Adrenal gland (tissue), 12 donors: ENCODE data around the gene TSPOAP1. TPM values are rescaled to one million over a fixed set of nuclear protein-coding genes. Genes with fewer than 3 reads are reported as not detected.

Experiments used
- DNase-seq, 7 donors: peaks; one replicate each; pipeline ENCODE4 v3.0.0-alpha.2; 2019 to 2020
- H3K27ac ChIP-seq, 5 donors: fragments of 200-600 bp; sonication (generic) in 4 of 5; 1 replicate in 3 of 5; 2 replicates in 2 of 5; pipeline versions ENCODE4 v1.5.1 to v1.8.0; 2016 to 2020; ENCODE audit warnings: mild to moderate bottlenecking in 1 of 5
- H3K27me3 ChIP-seq: fragments of 200-600 bp; 2 replicates; pipeline ENCODE4 v1.8.0; 2021
- H3K36me3 ChIP-seq, 2 donors: fragments of 200-600 bp; replicated peaks in 1 of 2; 1 replicate in 1 of 2; 2 replicates in 1 of 2; pipeline versions ENCODE4 v1.5.1 to v1.8.0; 2018 to 2022
- H3K4me1 ChIP-seq, 2 donors: fragments of 200-600 bp; replicated peaks in 1 of 2; 1 replicate in 1 of 2; 2 replicates in 1 of 2; pipeline versions ENCODE4 v1.5.1 to v1.8.0; 2018 to 2021
- H3K4me3 ChIP-seq, 4 donors: fragments of 200-600 bp; sonication (generic) in 3 of 4; one replicate each; pipeline ENCODE4 v1.5.1; 2016 to 2018
- H3K9me3 ChIP-seq, 3 donors: fragments of 200-600 bp; sonication (generic) in 1 of 3; replicated peaks in 1 of 3; 1 replicate in 2 of 3; 2 replicates in 1 of 3; pipeline versions ENCODE4 v1.5.1 to v1.8.0; 2016 to 2021
- CTCF ChIP-seq, 6 experiments: fragments of 450-650 bp in 4 of 6; fragments of 200-600 bp in 2 of 6; sonication (generic) in 1 of 6; IDR thresholded peaks; 1 replicate in 5 of 6; 2 replicates in 1 of 6; pipeline versions ENCODE4 v1.5.1 to v1.8.0; 2016 to 2021; ENCODE audit warnings: antibody characterized with exemption in 6 of 6, mild to moderate bottlenecking in 2 of 6, moderate library complexity in 1 of 6
- POLR2A ChIP-seq, 2 donors: fragments of 450-650 bp; IDR thresholded peaks; one replicate each; pipeline ENCODE4 v1.6.1; 2017; ENCODE audit warnings: antibody characterized with exemption in 2 of 2, mild to moderate bottlenecking in 2 of 2, moderate library complexity in 1 of 2
- WGBS, 4 donors: extraction: QIAGEN DNeasy Blood & Tissue Kit in 2 of 4; methylation state at CpG; one replicate each; pipeline versions ENCODE4 v1.1.5 to v1.1.7; 2013 to 2017; 5-methylcytosine and 5-hydroxymethylcytosine counted together
- intact Hi-C, 2 donors: fragments of 100-400 bp; cut with DNase I; formaldehyde crosslinking; loops; one replicate each; pipeline versions ENCODE4 v1.14.1 to v1.15.0; 2022 to 2023
- polyA plus RNA-seq, 3 donors: library from polyadenylated mRNA; stranded (reverse); fragments of 200-250 nt in 2 of 3; fragments of 350-450 nt in 1 of 3; fragmentation: Illumina TruSeq in 1 of 3; extraction: RNeasy Lipid Tissue Mini Kit (QIAGEN cat#74804) in 1 of 3; gene quantifications; one replicate each; pipeline ENCODE4 v1.2.3, GENCODE V29; 2013 to 2014
- total RNA-seq, 9 donors: library from RNA; depleted of rRNA in 4 of 9; stranded (reverse); fragments of >200 nt in 4 of 9; fragments of 120-200 nt in 1 of 9; fragmentation: NEBNext Ultra II Directional in 1 of 9; extraction: Animal tissue kit (Norgen Biotek cat#: 25700) in 1 of 9; gene quantifications; one replicate each; pipeline versions ENCODE4 v1.1.0 to v1.2.4, GENCODE V29; 2013 to 2023
- donor health status: healthy with polysubstance abuse.
- donor health status: Bipolar disorder and iron deficiency.
- donor health status: DM: yes; HTN: yes; CAD: no.
- donor health status: DM: no; HTN: no; CAD: no.
- donor health status: DM: no; HTN: no; CAD: no.
- donor health status: DM: yes; HTN: yes; CAD: no.

The TSPOAP1 gene
- total and polyA plus RNA-seq, 12 donors, result 4.7 to 140 (median 22.3) TPM

- no peak overlapping the region for H3K27ac ChIP-seq
- peaks cover 26 to 27% of the 10 kb centered on the region in 2 donors for H3K4me1 ChIP-seq
- no peaks in the 10 kb centered on the region for H3K36me3 ChIP-seq
- H3K27me3 ChIP-seq, result no peaks in the 10 kb centered on the region
- TF ChIP-seq CTCF (IDR thresholded peaks at IDR 0.05) (no peak), POLR2A (IDR thresholded peaks at IDR 0.05) (no peak)
- intact Hi-C loops, result no loop called here
- no peak for DNase-seq
- no peak overlapping the region for H3K4me3 ChIP-seq
- WGBS, 4 donors, result 64 to 89% (median 70%) methylated on average over 5 of the region's 5 CpGs
- no peaks in the 10 kb centered on the region for H3K9me3 ChIP-seq
Observed at GRCh38 chr17:58369214-58370031, 40.8 kb upstream of the TSPOAP1 start.

- H3K36me3 ChIP-seq, result no peaks in the 10 kb centered on the region
- 77 to 81% (median 80%) methylated on average over 3 of the region's 3 CpGs for WGBS, 4 donors
- no peak overlapping the region for H3K4me3 ChIP-seq
- no peaks in the 10 kb centered on the region for H3K9me3 ChIP-seq
- intact Hi-C loops, result no loop called here
- H3K27me3 ChIP-seq, result no peaks in the 10 kb centered on the region
- H3K27ac ChIP-seq, result no peak overlapping the region
- TF ChIP-seq CTCF (IDR thresholded peaks at IDR 0.05) (no peak), POLR2A (IDR thresholded peaks at IDR 0.05) (no peak)
- H3K4me1 ChIP-seq, result peaks cover 29 to 33% of the 10 kb centered on the region in 2 donors
- DNase-seq, result no peak
Observed at GRCh38 chr17:58368860-58369213, 40.2 kb upstream of the TSPOAP1 start.

- no peak overlapping the region for H3K4me3 ChIP-seq
- no peaks in the 10 kb centered on the region for H3K36me3 ChIP-seq
- DNase-seq, result peak in 3 of 7 donors; percentile 28 to 41 (median 41)
- WGBS, 4 donors, result 90 to 96% (median 91%) methylated on average over 3 of the region's 3 CpGs
- H3K27me3 ChIP-seq, result no peaks in the 10 kb centered on the region
- H3K9me3 ChIP-seq, result no peaks in the 10 kb centered on the region
- H3K4me1 ChIP-seq, result peaks cover 34 to 38% of the 10 kb centered on the region in 2 donors
- peak overlapping the region in 2 of 5 donors; percentile 21 to 47 for H3K27ac ChIP-seq
- intact Hi-C loops, result no loop called here
- TF ChIP-seq POLR2A (IDR thresholded peaks at IDR 0.05) (no peak), CTCF (IDR thresholded peaks at IDR 0.05) (no peak)
Observed at GRCh38 chr17:58367461-58367860, 38.9 kb upstream of the TSPOAP1 start.

- Histone ChIP-seq H3K36me3 (no peaks in the 10 kb centered on the region), H3K27ac (peak overlapping the region in 4 of 5 donors; percentile 13 to 85 (median 71)), H3K4me3 (no peak overlapping the region), H3K27me3 (no peaks in the 10 kb centered on the region), H3K4me1 (peaks cover 34 to 38% of the 10 kb centered on the region in 2 donors), H3K9me3 (no peaks in the 10 kb centered on the region)
- intact Hi-C loops, result no loop called here
- TF ChIP-seq CTCF (IDR thresholded peaks at IDR 0.05) (no peak), POLR2A (IDR thresholded peaks at IDR 0.05) (no peak)
- WGBS, 4 donors, result 60 to 69% (median 61%) methylated on average over 5 of the region's 5 CpGs
- no peak for DNase-seq
Observed at GRCh38 chr17:58365980-58366595, 37.5 kb upstream of the TSPOAP1 start.
